ENCODE data around the gene PML.

Gene PML

DNA sequence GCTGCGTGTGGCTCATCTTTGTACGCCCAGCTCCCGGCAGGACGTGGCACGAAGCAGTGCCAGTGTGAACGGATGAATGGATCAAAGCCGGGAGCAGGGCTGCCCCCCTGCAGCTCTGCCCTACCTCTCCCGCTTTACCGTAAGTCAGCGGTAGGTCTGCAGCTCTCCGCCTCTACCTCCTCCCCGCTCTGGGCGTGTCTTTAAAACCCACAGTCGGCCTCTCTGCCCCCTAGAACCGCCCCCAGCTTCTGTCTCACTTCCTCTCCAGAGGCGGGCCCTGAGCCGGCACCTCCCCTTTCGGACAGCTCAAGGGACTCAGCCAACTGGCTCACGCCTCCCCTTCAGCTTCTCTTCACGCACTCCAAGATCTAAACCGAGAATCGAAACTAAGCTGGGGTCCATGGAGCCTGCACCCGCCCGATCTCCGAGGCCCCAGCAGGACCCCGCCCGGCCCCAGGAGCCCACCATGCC, at the start of gene PML:
Gene PML, plus strand, starts transcription at position 304 of the 471 bp plus-strand sequence. Its CDS starts 97 bp downstream, at position 401.
- DNase-seq: peak; percentile 77 to 90

GRCh38 chr15:73945130-73945508, 49.4 kb upstream of the PML start:
- no peak for DNase-seq

DNA sequence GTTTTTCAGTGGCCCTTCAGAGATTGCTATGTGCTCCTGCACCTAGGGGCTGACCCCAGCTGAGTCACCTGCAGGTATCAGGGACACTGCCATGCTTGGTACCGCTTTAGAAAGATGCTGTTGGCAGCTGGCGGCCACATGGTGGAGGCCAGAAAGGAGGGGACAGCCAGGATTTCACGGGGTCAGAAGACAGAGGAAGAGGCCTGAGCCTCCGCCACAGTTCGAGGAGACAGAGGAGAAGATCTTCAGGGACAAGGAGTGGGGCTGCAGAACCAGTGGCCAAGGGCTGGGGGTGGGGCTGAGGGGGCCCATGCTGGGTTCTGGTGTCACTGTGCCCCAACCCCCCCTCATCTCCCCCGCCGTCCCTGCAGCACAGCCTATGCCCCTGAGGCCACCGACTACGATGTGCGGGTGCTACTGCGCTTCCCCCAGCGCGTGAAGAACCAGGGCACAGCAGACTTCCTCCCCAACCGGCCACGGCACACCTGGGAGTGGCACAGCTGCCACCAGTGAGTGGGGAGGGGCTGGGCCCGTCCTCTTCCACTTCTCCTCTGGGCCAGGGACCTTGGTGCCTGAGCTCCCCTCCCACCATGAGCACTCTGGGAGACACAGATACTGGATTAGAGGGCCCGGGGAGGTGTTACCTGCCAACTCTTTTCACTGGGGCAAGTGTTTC, 48.3 kb upstream of the PML start:
- no peak for DNase-seq

DNA sequence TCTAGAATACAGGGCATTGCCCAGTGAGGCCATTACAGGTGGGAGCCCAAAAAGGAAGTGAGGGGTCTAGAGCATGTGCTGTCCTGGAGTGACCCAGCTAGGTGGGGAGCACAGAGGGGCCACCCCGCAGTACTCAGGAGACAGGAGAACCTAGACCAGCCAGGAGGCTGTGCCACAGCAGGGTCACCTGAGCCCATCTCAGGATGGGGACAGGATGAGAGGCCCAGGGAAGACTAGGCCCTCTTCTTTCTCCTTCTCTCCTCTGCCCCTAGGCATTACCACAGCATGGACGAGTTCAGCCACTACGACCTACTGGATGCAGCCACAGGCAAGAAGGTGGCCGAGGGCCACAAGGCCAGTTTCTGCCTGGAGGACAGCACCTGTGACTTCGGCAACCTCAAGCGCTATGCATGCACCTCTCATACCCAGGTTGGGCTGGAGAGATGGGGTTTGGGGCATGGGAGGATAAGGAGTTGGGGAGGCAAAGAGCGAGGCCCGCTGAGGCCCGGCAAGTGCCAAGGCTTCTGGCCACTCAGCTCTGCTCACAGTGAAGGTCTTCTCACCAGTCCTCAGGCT, 47.6 kb upstream of the PML start:
- DNase-seq: no peak

GRCh38 chr15:73947651-73948050, 46.9 kb upstream of the PML start:
- no peak for DNase-seq

DNA sequence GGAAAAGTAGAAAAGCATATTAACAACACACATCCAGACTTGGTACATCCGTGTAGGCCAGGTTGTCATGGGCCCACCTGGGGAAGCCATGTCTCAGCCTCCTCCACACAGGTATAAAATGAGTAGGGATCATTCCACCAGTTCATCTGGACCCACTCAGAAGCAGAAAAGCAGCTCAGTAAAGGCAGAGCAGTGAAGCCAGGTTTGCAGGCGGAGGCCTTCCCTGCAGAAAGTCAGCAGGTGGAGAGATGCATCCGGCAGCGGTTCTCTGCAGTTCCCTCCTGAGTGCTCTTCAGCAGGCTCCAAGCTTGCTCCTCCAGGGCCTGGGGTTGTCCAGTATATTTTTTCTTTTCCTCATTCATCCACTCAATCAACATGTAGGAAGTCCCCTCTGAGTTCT, 46.1 kb upstream of the PML start:
- no peak for DNase-seq

GRCh38 chr15:73948982-73949381, 45.5 kb upstream of the PML start:
- no peak for DNase-seq

GRCh38 chr15:73949496-73949895, 45.0 kb upstream of the PML start:
- DNase-seq: no peak

GRCh38 chr15:73950479-73950830, 44.1 kb upstream of the PML start:
- no peak for DNase-seq

DNA sequence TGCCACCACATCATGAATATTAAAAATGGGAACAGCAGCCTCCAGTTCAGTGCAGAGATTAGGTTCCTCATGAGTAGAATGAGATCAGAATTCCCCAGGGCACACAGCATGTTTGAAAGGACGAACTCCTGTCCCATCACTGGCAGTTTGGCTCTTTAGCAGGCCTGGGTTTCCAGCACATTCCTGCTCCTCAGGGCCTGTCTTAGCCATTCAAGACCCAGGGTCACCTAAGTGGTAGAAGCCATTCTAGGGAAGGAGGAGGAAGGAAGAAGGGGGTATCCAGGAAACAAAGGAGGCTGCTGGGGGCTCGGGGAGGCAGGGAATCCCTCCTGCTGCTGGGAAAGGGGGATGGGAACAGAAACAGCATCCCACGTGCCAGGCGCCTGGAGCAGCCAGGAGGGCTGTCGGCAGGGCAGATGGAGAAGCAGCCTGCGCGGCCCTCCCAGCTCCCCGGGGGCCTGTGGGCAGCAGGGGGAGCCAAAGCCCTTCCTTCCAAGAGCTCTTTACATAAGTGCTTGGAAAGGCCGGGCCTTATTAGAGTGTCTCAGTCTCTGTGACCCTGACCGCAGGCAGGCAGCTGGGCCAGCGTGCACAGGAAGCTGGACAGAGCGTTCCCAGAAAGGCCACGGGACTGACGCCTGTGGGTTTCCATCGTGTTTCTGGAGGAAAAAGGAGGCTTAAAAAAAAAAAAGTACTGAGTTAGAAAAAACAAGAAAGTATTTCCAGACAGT, 43.5 kb upstream of the PML start:
- peak; percentile 61 to 85 for DNase-seq

- no peak for DNase-seq
These were observed 42.9 kb upstream of the PML start for GRCh38 chr15:73951601-73952000.

GRCh38 chr15:73952171-73952912, 42.2 kb upstream of the PML start:
- no peak for DNase-seq

DNA sequence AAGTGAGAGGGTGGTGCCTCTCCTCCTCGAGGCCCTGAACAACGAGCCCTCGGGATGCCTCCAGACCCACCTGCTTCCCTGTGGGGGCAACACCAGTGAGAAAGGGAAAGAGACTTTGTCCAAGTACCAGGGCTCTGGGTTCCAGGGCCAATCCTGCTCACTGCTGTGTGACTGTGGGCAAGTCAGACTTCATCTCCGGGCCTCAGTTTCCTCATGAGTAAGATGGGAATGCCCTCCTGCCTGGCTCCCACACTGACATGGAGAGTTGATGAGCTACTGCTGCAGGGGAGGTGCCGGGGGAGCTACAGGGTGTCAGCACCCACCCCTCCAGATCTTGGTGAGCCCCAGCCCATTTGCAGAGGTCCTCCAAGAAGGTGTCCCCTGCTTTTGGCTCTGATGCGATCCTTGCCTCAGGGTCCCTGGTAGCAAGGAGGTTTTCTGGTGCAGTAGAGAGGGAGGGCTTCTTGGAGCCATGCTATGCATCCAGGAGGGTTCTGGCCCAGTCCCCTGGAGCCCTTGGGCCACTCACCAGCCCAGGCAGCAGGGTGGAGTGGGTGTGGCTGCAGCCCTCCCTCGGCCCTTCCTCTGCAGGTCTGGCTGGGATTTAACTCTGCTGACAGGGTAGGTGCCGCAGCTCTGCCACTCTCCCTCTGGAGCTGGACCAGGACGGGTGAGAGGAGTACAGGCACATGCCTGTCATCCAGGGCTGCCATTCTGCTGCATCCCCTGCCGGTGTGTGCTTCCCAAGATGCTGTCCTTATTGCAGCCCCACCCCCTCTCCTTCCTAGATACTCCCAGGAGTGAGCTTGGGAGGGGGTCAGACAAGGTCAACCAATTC, 41.4 kb upstream of the PML start:
- DNase-seq: no peak

- DNase-seq: no peak
These were observed 40.0 kb upstream of the PML start for GRCh38 chr15:73954188-73955145.

DNA sequence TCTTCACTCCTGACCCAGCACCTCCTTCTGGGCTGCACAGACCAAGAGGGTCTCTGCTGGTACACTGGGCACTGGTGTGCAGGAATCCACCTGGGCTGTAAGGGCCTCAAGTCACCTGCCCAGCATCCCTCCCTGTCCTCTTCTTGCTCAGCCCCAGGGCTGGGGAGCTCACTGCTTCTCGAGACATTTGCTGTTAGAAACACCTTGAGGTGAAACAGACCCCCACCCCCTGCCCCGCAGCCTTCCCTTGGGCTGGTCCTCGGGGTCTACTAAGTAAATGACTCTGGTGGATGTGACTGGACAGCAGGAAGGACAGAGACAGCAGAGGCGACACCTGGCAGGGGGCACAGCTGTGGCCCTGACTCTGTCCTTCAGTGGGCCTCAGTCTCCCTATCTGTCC, 39.2 kb upstream of the PML start:
- DNase-seq: no peak

- DNase-seq: no peak
These were observed 38.4 kb upstream of the PML start for GRCh38 chr15:73955861-73956742.

DNA sequence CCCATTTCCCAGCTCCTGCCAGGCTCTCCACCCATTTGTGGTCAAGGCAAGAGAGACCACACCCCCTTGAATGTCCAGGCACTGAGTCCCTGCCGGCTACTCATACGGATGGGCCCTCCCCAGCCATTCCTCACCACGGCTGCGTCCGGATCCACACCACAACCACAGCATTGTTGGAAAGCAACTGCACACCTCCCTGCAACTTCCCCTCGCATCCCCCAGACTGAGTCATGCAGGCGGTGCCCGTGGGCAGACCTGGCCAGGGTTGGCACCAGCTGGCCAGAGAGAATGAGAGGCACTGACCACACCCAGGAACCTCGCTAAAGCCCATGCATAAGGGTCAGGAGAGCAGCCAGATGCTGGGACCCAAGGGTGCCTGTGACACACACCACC, 37.8 kb upstream of the PML start:
- no peak for DNase-seq

- no peak for DNase-seq
These were observed 37.2 kb upstream of the PML start for GRCh38 chr15:73957276-73957675.

GRCh38 chr15:73957785-73958184, 36.7 kb upstream of the PML start:
- no peak for DNase-seq

- DNase-seq: peak in 1 of 2 experiments; percentile 7
These were observed 35.4 kb upstream of the PML start for GRCh38 chr15:73959012-73959581.

All from NCI-H187 (cell line).